Fibroblast of skin of back (primary cell): ENCODE results near the gene ZSWIM4.
A peak's percentile ranks its signal among the peaks of the same experiment; 100 is the strongest.
"Not testable (repeated sequence)": the region's sequence is repeated elsewhere in the genome, so short reads cannot be mapped to it uniquely, and the experiment has no call there.

Experiments used
- DNase-seq: peaks from one replicate; pipeline ENCODE4 v3.0.0-alpha.2; 2013

The ZSWIM4 gene

GRCh38 chr19:13778847-13779246, 16.4 kb upstream of the ZSWIM4 start:
- DNase-seq = no peak

- DNase-seq = not testable (repeated sequence)
These were observed 15.4 kb upstream of the ZSWIM4 start for GRCh38 chr19:13779794-13780193.

- peak; percentile 90 for DNase-seq
These were observed 13.7 kb upstream of the ZSWIM4 start for GRCh38 chr19:13781547-13781946.

- DNase-seq = peak; percentile 52
These were observed 12.7 kb upstream of the ZSWIM4 start for GRCh38 chr19:13782537-13782936.

- DNase-seq = no peak
These were observed 11.4 kb upstream of the ZSWIM4 start for GRCh38 chr19:13783565-13784500.

GRCh38 chr19:13784731-13785452, 10.4 kb upstream of the ZSWIM4 start:
- DNase-seq = peak; percentile 70

GRCh38 chr19:13788991-13789390, 6.3 kb upstream of the ZSWIM4 start:
- peak; percentile 85 for DNase-seq

- peak; percentile 53 for DNase-seq
These were observed 4.9 kb upstream of the ZSWIM4 start for GRCh38 chr19:13790354-13790753.

GRCh38 chr19:13793317-13793716, 1.9 kb upstream of the ZSWIM4 start:
- DNase-seq = not testable (repeated sequence)

GRCh38 chr19:13794398-13794756, 866 bp upstream of the ZSWIM4 start:
- DNase-seq = peak; percentile 96

GRCh38 chr19:13795595-13796300, 505 bp downstream of the ZSWIM4 start:
- no peak for DNase-seq

GRCh38 chr19:13796301-13797057, 1.2 kb downstream of the ZSWIM4 start:
- DNase-seq = peak; percentile 92

GRCh38 chr19:13797058-13797440, 1.8 kb downstream of the ZSWIM4 start:
- no peak for DNase-seq

- peak; percentile 29 for DNase-seq
These were observed 2.6 kb downstream of the ZSWIM4 start for GRCh38 chr19:13797870-13798269.

- no peak for DNase-seq
These were observed 4.4 kb downstream of the ZSWIM4 start for GRCh38 chr19:13799669-13800068.

GRCh38 chr19:13803038-13803437, 7.8 kb downstream of the ZSWIM4 start:
- no peak for DNase-seq

- no peak for DNase-seq
These were observed 9.8 kb downstream of the ZSWIM4 start for GRCh38 chr19:13804830-13805683.

- no peak for DNase-seq
These were observed 11.5 kb downstream of the ZSWIM4 start for GRCh38 chr19:13806728-13807127.

GRCh38 chr19:13807421-13808021, 12.3 kb downstream of the ZSWIM4 start:
- DNase-seq = no peak

- DNase-seq = no peak
These were observed 13.6 kb downstream of the ZSWIM4 start for GRCh38 chr19:13808856-13809255.

- DNase-seq = no peak
These were observed 17.3 kb downstream of the ZSWIM4 start for GRCh38 chr19:13812544-13812943.
